NCI-H187 (cell line): Measurements from ENCODE around the gene CNTNAP1.
"Not testable (repeated sequence)": the region's sequence is repeated elsewhere in the genome, so short reads cannot be mapped to it uniquely, and the experiment has no call there.

ENCODE experiments used
- DNase-seq, 2 experiments: peaks; one replicate each; lab custom pipeline; 2025; lab: John Stamatoyannopoulos, UW

The CNTNAP1 gene

GRCh38 chr17:42740699-42741098 lies 58.4 kb downstream of the CNTNAP1 start:
- DNase-seq = no peak

GRCh38 chr17:42742916-42743315 lies 60.6 kb downstream of the CNTNAP1 start:
- DNase-seq = not testable (repeated sequence)

DNA sequence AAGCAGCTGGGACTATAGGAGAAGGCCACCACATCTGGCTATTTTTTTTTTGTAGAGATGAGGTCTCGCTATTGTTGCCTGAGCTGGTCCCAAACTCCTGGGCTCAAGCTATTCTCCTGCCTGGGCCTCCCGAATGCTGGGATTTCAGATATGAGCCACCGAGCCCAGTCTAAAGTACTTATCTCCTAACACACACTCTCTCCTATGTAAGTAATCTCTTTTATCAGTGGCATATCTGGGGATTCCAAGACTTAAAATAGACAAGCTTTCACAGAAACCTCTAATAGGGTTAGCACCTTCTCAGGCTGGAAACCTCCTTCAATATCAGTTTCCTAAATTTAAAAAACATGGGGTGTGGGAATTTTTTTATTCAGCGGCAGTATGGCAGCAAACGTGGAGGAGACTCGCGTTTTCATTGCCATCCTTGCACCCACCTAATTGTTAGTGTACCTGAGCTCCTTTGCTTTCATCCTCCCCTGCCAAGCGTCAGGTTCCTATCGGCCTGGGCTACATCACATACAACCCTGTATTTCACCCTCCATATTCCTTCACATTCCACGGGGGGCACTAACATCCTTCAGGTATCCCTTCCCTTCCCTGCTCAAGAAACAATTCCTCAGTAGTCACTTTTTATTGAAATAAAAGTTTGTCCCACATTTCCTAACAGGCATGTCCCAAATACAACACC lies 61.4 kb downstream of the CNTNAP1 start:
- DNase-seq = no peak

GRCh38 chr17:42744283-42744805 lies 62.0 kb downstream of the CNTNAP1 start:
- DNase-seq = peak; percentile 50 to 55

GRCh38 chr17:42744806-42745617 lies 62.7 kb downstream of the CNTNAP1 start, which contains the start of gene EZH1:
Gene EZH1 (minus strand): TSS chr17:42745040. CDS start chr17:42728941, 16,099 bp downstream.
- DNase-seq = peak; percentile 89 to 93

GRCh38 chr17:42748202-42748907 lies 66.0 kb downstream of the CNTNAP1 start:
- DNase-seq = no peak

- no peak for DNase-seq
These were observed 66.8 kb downstream of the CNTNAP1 start for GRCh38 chr17:42748908-42749798.
